ENCODE results near the gene RALB. TPM values are rescaled to one million over a fixed set of nuclear protein-coding genes. Genes with fewer than 3 reads are reported as not detected.
A peak's percentile ranks its signal among the peaks of the same experiment; 100 is the strongest.

The RALB gene
- total and polyA plus RNA-seq, 2 donors (not counting 1 experiment from before 2014, with no cell fraction given): 58.3 to 73.9 TPM

GRCh38 chr2:120250640-120251039, 2.0 kb upstream of the RALB start:
- Histone ChIP-seq H3K9me3 (ENCODE audit: control insufficient read depth, insufficient read depth, low read depth, low read length) (no peaks in the 10 kb centered on the region), H3K27ac (ENCODE audit: insufficient read depth, low read length) (no peak overlapping the region), H3K36me3 (ENCODE audit: control insufficient read depth, insufficient read depth, low read length) (no peaks in the 10 kb centered on the region), H3K79me2 (ENCODE audit: control insufficient read depth, insufficient read depth, low read length) (peaks cover 23% of the 10 kb centered on the region), H2AFZ (ENCODE audit: low read length) (no peak overlapping the region), H3K27me3 (ENCODE audit: control insufficient read depth, insufficient read depth, low read length) (peaks cover 9% of the 10 kb centered on the region), H4K20me1 (ENCODE audit: control insufficient read depth, extremely low read depth, insufficient read depth, low read length) (no peaks in the 10 kb centered on the region), H3K9ac (ENCODE audit: insufficient read depth, low read length) (no peak overlapping the region), H3K4me1 (ENCODE audit: control insufficient read depth, extremely low read depth, insufficient read depth, low read length) (no peaks in the 10 kb centered on the region), H3K4me3 (replicated peaks in 1 of 4; ENCODE audit: control extremely low read depth in 1 of 4, insufficient read depth in 1 of 4, low read depth in 3 of 4, low read length in 4 of 4) (no peak overlapping the region), H3K4me2 (ENCODE audit: extremely low read depth, insufficient read depth, low read length) (no peak overlapping the region)
- DNase-seq (ENCODE audit: low read depth in 2 of 2): no peak
- no peak for TF ChIP-seq CTCF (conservative IDR thresholded peaks at IDR 0.05 in 1 of 2, IDR thresholded peaks at IDR 0.05 in 1 of 2; ENCODE audit: low read depth in 1 of 2, low read length in 2 of 2)
- peak; percentile 25 for TF ChIP-seq EZH2 (IDR thresholded peaks at IDR 0.05; ENCODE audit: low read length, missing control alignments)

DNA sequence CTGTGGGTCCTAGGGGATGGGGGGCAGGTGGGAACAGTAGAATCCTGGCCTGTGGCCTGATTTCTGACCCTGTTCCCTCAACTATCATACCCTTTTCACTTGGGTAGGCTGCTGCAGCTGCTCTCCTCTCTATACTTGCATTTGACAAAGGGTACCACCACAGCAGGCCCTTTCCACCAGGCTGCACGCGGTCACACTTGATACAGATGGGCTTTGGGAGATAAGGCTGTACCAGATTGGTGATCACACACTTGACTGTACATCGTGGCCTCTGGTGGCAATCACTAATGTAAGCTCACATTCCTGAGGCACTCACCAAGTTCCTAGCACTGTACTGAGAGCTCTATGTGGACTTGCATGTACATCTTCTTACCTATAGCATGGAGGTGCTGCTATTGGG, 1.6 kb upstream of the RALB start:
- DNase-seq (ENCODE audit: low read depth in 2 of 2): no peak
- no peak overlapping the region for H3K4me3 ChIP-seq (replicated peaks in 1 of 4; ENCODE audit: control extremely low read depth in 1 of 4, insufficient read depth in 1 of 4, low read depth in 3 of 4, low read length in 4 of 4)
- no peaks in the 10 kb centered on the region for H4K20me1 ChIP-seq (ENCODE audit: control insufficient read depth, extremely low read depth, insufficient read depth, low read length)
- H3K4me2 ChIP-seq (ENCODE audit: extremely low read depth, insufficient read depth, low read length): no peak overlapping the region
- peaks cover 28% of the 10 kb centered on the region for H3K79me2 ChIP-seq (ENCODE audit: control insufficient read depth, insufficient read depth, low read length)
- H3K9me3 ChIP-seq (ENCODE audit: control insufficient read depth, insufficient read depth, low read depth, low read length): no peaks in the 10 kb centered on the region
- H3K27me3 ChIP-seq (ENCODE audit: control insufficient read depth, insufficient read depth, low read length): peaks cover 9% of the 10 kb centered on the region
- no peak overlapping the region for H2AFZ ChIP-seq (ENCODE audit: low read length)
- H3K36me3 ChIP-seq (ENCODE audit: control insufficient read depth, insufficient read depth, low read length): no peaks in the 10 kb centered on the region
- TF ChIP-seq EZH2 (IDR thresholded peaks at IDR 0.05; ENCODE audit: low read length, missing control alignments) (no peak), CTCF (conservative IDR thresholded peaks at IDR 0.05 in 1 of 2, IDR thresholded peaks at IDR 0.05 in 1 of 2; ENCODE audit: low read depth in 1 of 2, low read length in 2 of 2) (no peak)
- no peaks in the 10 kb centered on the region for H3K4me1 ChIP-seq (ENCODE audit: control insufficient read depth, extremely low read depth, insufficient read depth, low read length)
- H3K27ac ChIP-seq (ENCODE audit: insufficient read depth, low read length): no peak overlapping the region
- no peak overlapping the region for H3K9ac ChIP-seq (ENCODE audit: insufficient read depth, low read length)

- DNase-seq (ENCODE audit: low read depth in 2 of 2): no peak
- Histone ChIP-seq H3K79me2 (ENCODE audit: control insufficient read depth, insufficient read depth, low read length) (peaks cover 34% of the 10 kb centered on the region), H3K36me3 (ENCODE audit: control insufficient read depth, insufficient read depth, low read length) (no peaks in the 10 kb centered on the region), H4K20me1 (ENCODE audit: control insufficient read depth, extremely low read depth, insufficient read depth, low read length) (no peaks in the 10 kb centered on the region), H3K4me3 (replicated peaks in 1 of 4; ENCODE audit: control extremely low read depth in 1 of 4, insufficient read depth in 1 of 4, low read depth in 3 of 4, low read length in 4 of 4) (peak overlapping the region; percentile 73 to 98 (median 75)), H3K27ac (ENCODE audit: insufficient read depth, low read length) (no peak overlapping the region), H3K4me2 (ENCODE audit: extremely low read depth, insufficient read depth, low read length) (peak overlapping the region; percentile 93), H3K27me3 (ENCODE audit: control insufficient read depth, insufficient read depth, low read length) (peaks cover 9% of the 10 kb centered on the region), H2AFZ (ENCODE audit: low read length) (peak overlapping the region; percentile 90), H3K9ac (ENCODE audit: insufficient read depth, low read length) (peak overlapping the region; percentile 38), H3K9me3 (ENCODE audit: control insufficient read depth, insufficient read depth, low read depth, low read length) (no peaks in the 10 kb centered on the region), H3K4me1 (ENCODE audit: control insufficient read depth, extremely low read depth, insufficient read depth, low read length) (no peaks in the 10 kb centered on the region)
- TF ChIP-seq EZH2 (IDR thresholded peaks at IDR 0.05; ENCODE audit: low read length, missing control alignments) (no peak), CTCF (conservative IDR thresholded peaks at IDR 0.05 in 1 of 2, IDR thresholded peaks at IDR 0.05 in 1 of 2; ENCODE audit: low read depth in 1 of 2, low read length in 2 of 2) (no peak)
Observed at GRCh38 chr2:120251880-120252224, 800 bp upstream of the RALB start.
